HepG2 (cell line): Measurements from ENCODE around the gene DGKG. TPM values are rescaled to one million over a fixed set of nuclear protein-coding genes. Genes with fewer than 3 reads are reported as not detected.

Source experiments
- AGO2 ChIP-seq: fragments of 200-400 bp; formaldehyde crosslinking; optimal IDR thresholded peaks from 2 replicates; pipeline ENCODE3; 2017; ENCODE audit warnings: mild to moderate bottlenecking, low read depth, low read length, moderate library complexity
- EHMT2 ChIP-seq: fragments of 200-600 bp; sonication (generic); IDR thresholded peaks from 2 replicates; pipeline ENCODE4 v1.7.0; 2017; ENCODE audit warnings: antibody characterized with exemption, low read depth, low read length, borderline replicate concordance
- FLYWCH1 ChIP-seq: sonication (generic); formaldehyde crosslinking; IDR thresholded peaks from 2 replicates; pipeline ENCODE4 v1.8.1; 2023; ENCODE audit warnings: mild to moderate bottlenecking, missing genetic modification reagents
- FOSL2 ChIP-seq: sonication (generic); formaldehyde crosslinking; IDR thresholded peaks from 2 replicates; pipeline ENCODE4 v1.4.0; 2020; ENCODE audit warnings: missing genetic modification reagents
- GTF3A ChIP-seq: sonication (generic); formaldehyde crosslinking; conservative IDR thresholded peaks from 2 replicates; pipeline ENCODE4 v1.4.0; 2020; ENCODE audit warnings: mild to moderate bottlenecking, missing genetic modification reagents
- HCFC1 ChIP-seq: fragments of 150-350 bp; IDR thresholded peaks from 2 replicates; pipeline ENCODE4 v1.6.1; 2014; ENCODE audit warnings: low read depth, low read length
- HMGXB4 ChIP-seq, 2 experiments: sonication (generic) in 1 of 2; formaldehyde crosslinking in 1 of 2; IDR thresholded peaks; 2 replicates each; pipeline versions ENCODE4 v1.4.0 to v1.6.1; 2018 to 2020; ENCODE audit warnings: missing genetic modification reagents in 2 of 2, borderline replicate concordance in 1 of 2, low read depth in 1 of 2, mild to moderate bottlenecking in 1 of 2, missing biosample characterization in 1 of 2
- NFRKB ChIP-seq: fragments of 450-650 bp; IDR thresholded peaks from 2 replicates; pipeline ENCODE4 v1.6.1; 2017
- NR1H2 ChIP-seq: sonication (generic); formaldehyde crosslinking; IDR thresholded peaks from 2 replicates; pipeline ENCODE4 v1.8.1; 2022; ENCODE audit warnings: low read depth, missing genetic modification reagents, borderline replicate concordance
- POGK ChIP-seq: sonication (generic); formaldehyde crosslinking; conservative IDR thresholded peaks from 2 replicates; pipeline ENCODE4 v1.8.0; 2022; ENCODE audit warnings: mild to moderate bottlenecking, moderate library complexity, missing genetic modification reagents
- SRF ChIP-seq: IDR thresholded peaks from 2 replicates; pipeline ENCODE4 v1.6.1; 2011; ENCODE audit warnings: mild to moderate bottlenecking, low read depth, low read length, moderate library complexity
- SUZ12 ChIP-seq: fragments of 150-350 bp; IDR thresholded peaks from 2 replicates; pipeline ENCODE4 v1.6.1; 2014; ENCODE audit warnings: low read depth, low read length
- XRCC5 ChIP-seq: fragments of 200-400 bp; formaldehyde crosslinking; optimal IDR thresholded peaks from 2 replicates; pipeline ENCODE3; 2017; ENCODE audit warnings: mild to moderate bottlenecking, low read length
- ZNF432 ChIP-seq: sonication (generic); formaldehyde crosslinking; IDR thresholded peaks from 2 replicates; pipeline ENCODE4 v1.5.0; 2020; ENCODE audit warnings: missing genetic modification reagents, mild to moderate bottlenecking, borderline replicate concordance
- ZNF446 ChIP-seq: sonication (generic); formaldehyde crosslinking; IDR thresholded peaks from 2 replicates; pipeline ENCODE4 v1.5.0; 2020; ENCODE audit warnings: mild to moderate bottlenecking, missing genetic modification reagents
- ZNF558 ChIP-seq: sonication (generic); formaldehyde crosslinking; IDR thresholded peaks from 2 replicates; pipeline ENCODE4 v1.9.0; 2022; ENCODE audit warnings: mild to moderate bottlenecking, missing genetic modification reagents, borderline replicate concordance
- polyA plus RNA-seq, 8 experiments: library from polyadenylated mRNA; depleted of rRNA in 3 of 8; stranded (reverse) in 7 of 8; unstranded in 1 of 8; fragments of >200 nt; fragmentation: Illumina TruSeq in 4 of 8; extraction: Trizol in 4 of 8; gene quantifications; 2 replicates each; pipeline versions ENCODE4 v1.2.1 to v1.2.3, GENCODE V29; 2011 to 2016; ENCODE audit warnings: low read depth in 4 of 8, missing spikeins in 1 of 8, mixed read lengths in 1 of 8; ENCODE audit not compliant: insufficient read depth in 1 of 8
- total RNA-seq, 5 experiments: library from RNA; depleted of rRNA; stranded (reverse); fragments of >200 nt; fragmentation: Illumina TruSeq; extraction: Trizol; gene quantifications; 2 replicates each; pipeline ENCODE4 v1.2.3, GENCODE V29; 2016; ENCODE audit warnings: low read depth in 1 of 5
- TF ChIP-seq, protein P1 (sequence below): sonication (generic); formaldehyde crosslinking; conservative IDR thresholded peaks from 2 replicates; pipeline ENCODE4 v1.4.0; 2020; ENCODE audit warnings: missing genetic modification reagents
- TF ChIP-seq, protein P2 (sequence below): sonication (generic); formaldehyde crosslinking; IDR thresholded peaks from 2 replicates; pipeline ENCODE4 v1.4.0; 2020; ENCODE audit warnings: missing genetic modification reagents

DGKG gene
- total and polyA plus RNA-seq, 2 of the 13 experiments (the other 11 are each of a cell fraction or from before 2014, with no cell fraction given), result 3.8 to 6.2 TPM

- TF ChIP-seq, protein P1, sequence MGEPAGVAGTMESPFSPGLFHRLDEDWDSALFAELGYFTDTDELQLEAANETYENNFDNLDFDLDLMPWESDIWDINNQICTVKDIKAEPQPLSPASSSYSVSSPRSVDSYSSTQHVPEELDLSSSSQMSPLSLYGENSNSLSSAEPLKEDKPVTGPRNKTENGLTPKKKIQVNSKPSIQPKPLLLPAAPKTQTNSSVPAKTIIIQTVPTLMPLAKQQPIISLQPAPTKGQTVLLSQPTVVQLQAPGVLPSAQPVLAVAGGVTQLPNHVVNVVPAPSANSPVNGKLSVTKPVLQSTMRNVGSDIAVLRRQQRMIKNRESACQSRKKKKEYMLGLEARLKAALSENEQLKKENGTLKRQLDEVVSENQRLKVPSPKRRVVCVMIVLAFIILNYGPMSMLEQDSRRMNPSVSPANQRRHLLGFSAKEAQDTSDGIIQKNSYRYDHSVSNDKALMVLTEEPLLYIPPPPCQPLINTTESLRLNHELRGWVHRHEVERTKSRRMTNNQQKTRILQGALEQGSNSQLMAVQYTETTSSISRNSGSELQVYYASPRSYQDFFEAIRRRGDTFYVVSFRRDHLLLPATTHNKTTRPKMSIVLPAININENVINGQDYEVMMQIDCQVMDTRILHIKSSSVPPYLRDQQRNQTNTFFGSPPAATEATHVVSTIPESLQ (CRISPR knock-in tag), result no peak
- TF ChIP-seq FLYWCH1 (CRISPR knock-in tag) (no peak), EHMT2 (no peak), ZNF432 (no peak), GTF3A (CRISPR knock-in tag) (0 out of 2 replicates have a peak, but pooled peaks have one; percentile 40), AGO2 (no peak), SUZ12 (no peak), HCFC1 (no peak), NR1H2 (CRISPR knock-in tag) (no peak), ZNF558 (CRISPR knock-in tag) (no peak), SRF (no peak), FOSL2 (CRISPR knock-in tag) (peak; percentile 45; the same call in 1 of the 2 replicates), ZNF446 (CRISPR knock-in tag) (no peak), NFRKB (no peak), HMGXB4 (CRISPR knock-in tag; IDR thresholded peaks at IDR 0.05; ENCODE audit: borderline replicate concordance in 1 of 2, low read depth in 1 of 2) (peak in 1 of 2 experiments; percentile 47; a peak in 2 of 4 replicates), POGK (peak; percentile 46; the same call in 1 of the 2 replicates), XRCC5 (peak; percentile 51)
- TF ChIP-seq, protein P2, sequence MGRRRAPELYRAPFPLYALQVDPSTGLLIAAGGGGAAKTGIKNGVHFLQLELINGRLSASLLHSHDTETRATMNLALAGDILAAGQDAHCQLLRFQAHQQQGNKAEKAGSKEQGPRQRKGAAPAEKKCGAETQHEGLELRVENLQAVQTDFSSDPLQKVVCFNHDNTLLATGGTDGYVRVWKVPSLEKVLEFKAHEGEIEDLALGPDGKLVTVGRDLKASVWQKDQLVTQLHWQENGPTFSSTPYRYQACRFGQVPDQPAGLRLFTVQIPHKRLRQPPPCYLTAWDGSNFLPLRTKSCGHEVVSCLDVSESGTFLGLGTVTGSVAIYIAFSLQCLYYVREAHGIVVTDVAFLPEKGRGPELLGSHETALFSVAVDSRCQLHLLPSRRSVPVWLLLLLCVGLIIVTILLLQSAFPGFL (CRISPR knock-in tag), result no peak
These were observed 264.2 kb downstream of the DGKG start (continued) for GRCh38 chr3:186097663-186098451.
